SK-N-DZ (cell line): Measurements from ENCODE around the gene ZHX3.
"Not testable (repeated sequence)": the region's sequence is repeated elsewhere in the genome, so short reads cannot be mapped to it uniquely, and the experiment has no call there.

ENCODE experiments used
- DNase-seq: peaks from one replicate; pipeline ENCODE4 v3.0.0-alpha.2; 2015; ENCODE audit warnings: low spot score

Gene ZHX3

DNA sequence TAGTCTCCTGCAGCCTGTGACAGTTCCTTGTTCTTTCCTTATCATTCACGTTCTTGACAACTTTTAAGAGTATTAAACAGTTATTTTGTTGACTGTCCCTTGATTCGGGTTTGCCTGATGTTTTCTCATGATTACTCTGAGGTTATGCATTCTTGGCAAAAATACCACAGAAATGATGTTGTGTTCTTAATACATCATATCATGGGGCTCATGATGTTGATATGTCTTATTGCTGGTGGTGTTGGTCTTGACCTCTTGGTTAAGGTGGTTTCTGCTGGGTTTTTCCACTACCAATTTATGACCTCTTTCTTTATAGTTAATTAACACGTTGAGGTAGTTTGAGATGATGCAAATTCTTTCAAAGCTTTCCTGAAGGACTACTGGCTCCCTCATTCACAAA is 59.1 kb downstream of the ZHX3 start:
- DNase-seq = no peak

- no peak for DNase-seq
Measured at GRCh38 chr20:41256516-41256915, 61.0 kb downstream of the ZHX3 start.

DNA sequence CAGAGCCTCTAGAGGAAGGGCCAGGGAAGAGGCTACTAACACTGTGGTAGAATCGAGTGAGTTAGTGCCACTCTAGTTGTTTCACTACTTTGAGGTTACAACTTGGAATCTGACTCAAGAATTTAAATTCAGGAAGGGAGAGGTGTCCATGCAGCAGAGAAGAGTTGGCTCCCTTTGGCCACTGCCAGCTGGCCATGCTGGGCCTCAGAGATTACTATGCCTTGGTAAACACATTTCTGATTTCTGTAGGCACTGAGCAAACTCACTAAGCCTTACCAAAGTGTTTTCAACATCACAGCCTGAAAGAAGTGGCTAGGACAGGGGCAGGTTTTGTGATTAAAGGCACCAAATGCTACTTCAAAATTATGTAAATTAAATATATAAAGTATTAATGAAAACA is 61.9 kb downstream of the ZHX3 start:
- no peak for DNase-seq

- DNase-seq = peak; percentile 45
Measured at GRCh38 chr20:41249411-41250281, 67.9 kb downstream of the ZHX3 start.

- no peak for DNase-seq
Measured at GRCh38 chr20:41248368-41249024, 69.0 kb downstream of the ZHX3 start.

- no peak for DNase-seq
Measured at GRCh38 chr20:41247523-41248367, 69.8 kb downstream of the ZHX3 start.

DNA sequence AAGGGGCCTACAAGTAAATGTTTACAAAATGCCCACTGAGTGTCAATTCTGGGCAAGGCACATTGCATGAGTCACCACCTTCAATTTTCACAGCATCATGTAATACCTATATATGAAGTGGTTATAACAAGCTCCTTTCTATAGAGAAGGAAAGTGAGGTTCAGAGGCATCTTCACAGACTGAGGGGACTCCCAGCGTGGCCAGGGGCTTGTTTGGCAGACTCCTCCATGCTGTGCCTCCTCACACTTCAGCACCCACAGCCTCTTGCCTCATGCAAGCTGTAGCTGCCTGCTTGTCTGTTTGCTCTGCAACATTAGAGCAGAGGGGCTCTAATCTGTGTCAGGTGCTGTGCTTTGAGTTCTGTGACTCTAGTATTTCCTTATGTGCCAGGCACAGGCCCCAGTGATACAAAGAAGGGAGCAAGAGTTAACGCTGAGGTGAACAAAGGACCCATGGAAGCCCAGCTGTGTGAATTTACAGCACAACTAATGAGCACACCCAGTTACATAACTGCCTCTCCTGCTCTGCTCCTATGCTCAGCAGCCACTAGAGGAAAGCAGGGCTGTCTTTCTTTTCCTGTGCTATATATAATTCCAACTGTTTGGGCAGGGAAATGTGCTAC is 72.3 kb downstream of the ZHX3 start:
- DNase-seq = no peak

DNA sequence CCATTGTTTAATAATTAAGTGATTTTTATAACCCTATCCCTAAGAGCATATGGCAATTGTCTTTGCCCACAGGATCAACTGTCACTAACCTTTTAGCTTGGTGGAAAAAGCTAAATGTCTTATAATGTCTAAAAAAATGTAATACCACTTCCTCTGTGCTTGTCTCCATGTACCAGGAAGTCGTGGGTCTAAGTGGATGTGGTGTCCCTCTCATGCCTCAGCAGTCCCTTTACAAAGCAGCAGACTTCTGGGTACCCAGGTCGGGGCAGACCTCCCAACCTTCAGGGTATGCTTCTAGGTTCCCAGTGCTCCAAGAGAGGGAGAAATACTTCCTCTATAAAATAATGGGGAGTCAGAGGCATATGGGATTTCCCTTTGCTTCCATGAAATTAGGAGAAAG is 74.7 kb downstream of the ZHX3 start:
- DNase-seq = no peak

DNA sequence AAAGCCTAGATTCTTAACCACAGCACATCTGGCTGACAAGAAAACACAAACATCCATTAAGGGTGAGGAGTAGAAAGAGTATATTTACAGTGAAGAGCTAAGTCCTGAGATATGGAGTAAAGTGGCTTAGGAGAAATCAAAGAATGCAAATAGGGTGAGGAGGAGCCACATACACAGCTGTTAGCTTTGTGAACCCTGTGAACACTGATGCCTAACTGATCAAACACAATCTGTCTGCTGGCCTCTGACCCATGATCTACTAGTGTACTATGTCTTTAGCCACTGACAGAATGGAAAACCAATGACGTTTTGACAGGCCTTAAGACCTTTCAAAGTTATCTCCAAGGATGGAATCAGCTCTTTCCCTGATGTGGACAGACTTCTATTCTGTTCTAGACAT is 75.2 kb downstream of the ZHX3 start:
- no peak for DNase-seq

DNA sequence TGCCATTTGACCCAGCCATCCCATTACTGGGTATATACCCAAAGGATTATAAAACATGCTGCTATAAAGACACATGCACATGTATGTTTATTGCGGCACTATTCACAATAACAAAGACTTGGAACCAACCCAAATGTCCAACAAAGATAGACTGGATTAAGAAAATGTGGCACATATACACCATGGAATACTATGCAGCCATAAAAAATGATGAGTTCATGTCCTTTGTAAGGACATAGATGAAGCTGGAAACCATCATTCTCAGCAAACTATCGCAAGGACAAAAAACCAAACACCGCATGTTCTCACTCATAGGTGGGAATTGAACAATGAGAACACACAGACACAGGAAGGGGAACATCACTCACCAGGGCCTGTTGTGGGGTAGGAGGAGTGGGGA is 80.3 kb downstream of the ZHX3 start:
- DNase-seq = not testable (repeated sequence)

DNA sequence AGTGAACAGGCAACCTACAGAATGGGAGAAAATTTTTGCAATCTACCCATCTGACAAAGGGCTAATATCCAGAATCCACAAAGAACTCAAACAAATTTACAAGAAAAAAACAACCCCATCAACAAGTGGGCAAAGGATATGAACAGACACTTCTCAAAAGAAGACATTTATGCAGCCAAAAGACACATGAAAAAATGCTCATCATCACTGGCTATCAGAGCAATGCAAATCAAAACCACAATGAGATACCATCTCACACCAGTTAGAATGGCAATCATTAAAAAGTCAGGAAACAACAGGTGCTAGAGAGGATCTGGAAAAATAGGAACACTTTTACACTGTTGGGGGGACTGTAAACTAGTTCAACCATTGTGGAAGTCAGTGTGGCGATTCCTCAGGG is 80.7 kb downstream of the ZHX3 start:
- DNase-seq = not testable (repeated sequence)

DNA sequence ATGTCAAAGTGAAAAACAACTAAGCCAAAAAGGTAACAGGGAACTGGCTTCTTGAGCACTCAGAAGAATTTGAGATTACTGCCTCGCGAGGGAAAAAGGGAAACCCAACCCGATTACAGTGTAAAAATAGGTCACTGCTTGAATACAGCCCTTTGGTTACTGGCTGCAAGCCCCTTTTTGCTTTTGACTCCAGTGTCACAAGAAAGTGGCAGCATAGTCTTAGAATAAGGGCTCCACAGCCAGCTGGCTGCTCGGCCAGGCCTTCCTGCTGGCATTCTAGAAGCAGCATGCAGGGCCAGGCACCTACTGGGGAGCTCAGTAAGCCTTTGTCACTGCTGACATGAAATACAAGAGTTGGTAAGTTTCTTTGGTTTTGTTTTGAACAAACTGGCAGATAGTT is 83.0 kb downstream of the ZHX3 start:
- DNase-seq = no peak

GRCh38 chr20:41234041-41234440 is 83.5 kb downstream of the ZHX3 start:
- no peak for DNase-seq

GRCh38 chr20:41232973-41233926 is 84.3 kb downstream of the ZHX3 start:
- no peak for DNase-seq

- no peak for DNase-seq
Measured at GRCh38 chr20:41231136-41231535, 86.4 kb downstream of the ZHX3 start.

- DNase-seq = no peak
Measured at GRCh38 chr20:41230136-41230535, 87.4 kb downstream of the ZHX3 start.

DNA sequence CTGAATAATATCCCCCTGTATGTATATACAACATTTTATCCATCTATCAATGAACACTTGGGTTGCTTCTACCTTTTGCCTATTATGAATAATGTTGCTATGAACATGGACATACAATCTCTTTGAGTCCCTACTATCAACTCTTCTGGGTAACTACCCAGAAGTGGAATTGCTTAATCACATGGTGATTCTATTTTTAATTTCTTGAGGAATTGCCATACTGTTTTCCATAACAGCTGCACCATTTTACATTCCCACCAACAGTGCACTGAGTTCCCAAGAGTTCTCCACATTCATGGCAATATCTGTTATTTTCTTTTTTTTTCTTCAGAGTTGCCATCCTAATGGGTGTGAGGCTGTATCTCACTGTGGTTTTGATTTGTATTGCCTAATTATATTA is 88.3 kb downstream of the ZHX3 start:
- no peak for DNase-seq

- no peak for DNase-seq
Measured at GRCh38 chr20:41228858-41229257, 88.7 kb downstream of the ZHX3 start.

DNA sequence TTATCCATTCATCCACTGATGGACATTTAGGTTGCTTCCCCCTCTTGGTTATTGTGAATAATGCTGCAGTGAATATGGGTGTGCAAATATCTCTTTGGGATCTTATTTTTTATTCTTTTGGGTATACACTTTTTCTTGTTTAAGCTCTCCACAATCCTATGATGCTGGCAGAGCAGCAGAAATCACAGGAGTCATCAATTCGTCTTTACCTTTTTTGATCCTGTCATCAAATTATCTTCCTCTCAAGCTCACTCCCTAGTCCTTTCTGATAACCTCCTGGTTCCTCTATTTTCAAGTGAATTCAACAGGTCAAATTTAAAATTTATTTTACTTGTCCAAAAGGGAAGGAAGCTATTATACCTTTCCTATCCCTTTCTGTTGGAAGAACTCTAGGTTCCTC is 91.1 kb downstream of the ZHX3 start:
- no peak for DNase-seq

GRCh38 chr20:41225091-41225490 is 92.4 kb downstream of the ZHX3 start:
- no peak for DNase-seq

GRCh38 chr20:41224281-41224680 is 93.2 kb downstream of the ZHX3 start:
- DNase-seq = no peak
